Kasumi-1 (cell line): ENCODE results near the gene PPP1R27.
A peak's percentile ranks its signal among the peaks of the same experiment; 100 is the strongest.
"Not testable (repeated sequence)": the region's sequence is repeated elsewhere in the genome, so short reads cannot be mapped to it uniquely, and the experiment has no call there.

Experiments
- DNase-seq, 2 experiments: peaks; one replicate each; lab custom pipeline; 2025; lab: John Stamatoyannopoulos, UW

PPP1R27 gene

DNA sequence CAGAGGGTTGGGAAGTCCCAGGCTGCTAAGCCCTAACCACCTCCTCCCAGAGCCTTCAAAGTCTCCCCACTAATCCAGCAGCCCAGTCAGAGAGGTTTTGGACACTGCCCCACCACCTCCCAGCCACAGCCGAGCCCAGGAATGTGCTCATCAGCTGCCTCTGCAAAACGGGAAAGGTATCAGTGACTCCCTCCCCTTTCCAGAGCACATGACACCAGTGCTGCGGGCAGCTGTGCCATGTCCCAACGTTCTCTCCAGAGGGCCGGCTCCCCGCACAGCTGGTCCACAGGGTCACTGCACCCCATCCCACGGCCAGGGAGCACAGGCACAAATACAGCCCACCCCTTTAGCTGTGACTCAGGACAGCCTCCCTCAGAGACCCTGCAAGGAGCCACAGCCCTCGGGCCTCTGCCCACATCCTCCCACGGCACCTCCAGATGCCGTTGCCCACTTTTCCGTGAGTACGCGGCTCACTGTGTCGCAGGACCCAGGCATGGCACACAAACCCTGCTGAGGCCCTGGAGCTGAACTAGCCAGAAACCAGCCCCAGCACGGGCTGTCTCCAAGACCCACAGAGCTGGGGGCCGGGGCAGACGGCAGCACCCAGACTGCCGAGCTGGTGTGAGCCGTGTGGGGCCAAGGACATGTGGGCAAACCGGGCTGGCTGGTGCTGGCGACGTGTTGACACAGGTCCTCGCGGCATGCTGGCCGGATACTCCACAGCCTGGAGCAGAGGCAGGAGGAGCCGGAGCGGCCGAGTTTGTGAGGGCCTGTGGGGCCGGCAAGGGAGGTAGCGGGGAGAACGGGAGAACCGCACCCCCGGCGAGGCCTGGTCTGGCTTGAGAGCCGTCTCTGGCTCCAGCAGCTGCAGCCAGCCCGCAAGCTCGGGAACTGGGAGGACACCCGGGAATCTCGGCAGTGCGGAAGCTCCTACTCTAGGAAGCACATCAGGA, 6.3 kb upstream of the PPP1R27 start:
- no peak for DNase-seq

DNA sequence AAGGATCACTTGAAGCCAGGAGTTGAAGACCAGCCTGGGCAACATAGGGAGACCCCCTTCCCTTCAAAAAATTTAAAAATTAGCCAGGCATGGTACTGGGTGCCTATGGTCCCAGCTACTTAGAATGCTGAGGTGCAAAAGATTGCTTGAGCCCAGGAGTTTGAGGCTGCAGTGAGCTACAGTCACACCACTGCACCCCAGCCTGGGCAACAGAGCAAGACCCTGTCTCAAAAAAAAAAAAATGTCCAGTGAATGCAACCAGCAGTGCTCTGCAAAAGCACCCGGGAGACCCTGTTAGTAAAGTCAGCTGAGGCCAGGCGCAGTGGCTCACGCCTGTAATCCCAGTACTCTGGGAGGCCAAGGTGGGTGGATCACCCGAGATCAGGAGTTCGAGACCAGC, 5.2 kb upstream of the PPP1R27 start:
- not testable (repeated sequence) for DNase-seq

DNA sequence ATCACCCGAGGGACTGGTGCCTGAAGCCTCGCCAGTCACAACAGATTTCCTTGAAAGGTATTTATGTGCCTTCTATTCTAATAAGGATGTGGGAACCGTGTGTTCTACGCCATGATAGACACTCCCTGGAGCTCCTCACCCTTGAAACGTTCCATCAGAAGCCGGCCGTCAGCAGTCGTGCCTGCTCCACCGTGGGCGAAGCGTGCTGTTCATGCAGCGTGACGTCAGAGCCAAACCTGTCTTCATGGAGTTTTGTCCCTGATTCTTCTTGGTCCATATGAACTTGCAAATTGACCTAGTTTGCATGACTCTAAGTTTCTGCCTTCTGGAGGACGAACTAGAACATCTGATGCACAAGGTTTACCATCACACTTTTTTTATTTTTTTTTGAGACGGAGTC, 4.5 kb upstream of the PPP1R27 start:
- no peak for DNase-seq

DNA sequence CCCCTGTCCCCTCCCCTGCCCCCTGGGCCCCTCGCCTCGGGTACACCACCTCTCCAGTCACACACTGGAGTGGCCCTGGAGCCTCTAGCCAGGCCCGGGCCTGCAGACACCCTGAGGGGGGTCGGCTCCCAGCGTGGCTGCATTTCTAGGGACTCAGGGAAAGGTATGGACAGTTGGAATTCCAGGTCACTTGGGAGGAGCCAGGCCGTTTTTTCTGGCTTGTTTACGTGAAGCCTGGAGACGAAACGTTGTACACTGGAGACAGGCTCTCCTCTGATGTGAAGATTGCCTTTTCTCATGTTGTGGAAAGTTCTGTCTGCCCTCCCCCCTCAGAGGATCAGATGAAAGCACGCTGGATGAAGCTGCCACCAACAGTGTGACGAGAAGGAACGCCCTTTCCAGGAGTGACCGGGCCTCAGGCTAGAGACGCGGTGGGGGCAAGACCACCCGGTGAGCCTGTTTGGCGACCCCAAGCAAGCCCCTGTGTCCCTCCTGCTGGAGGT, 4.0 kb upstream of the PPP1R27 start:
- no peak for DNase-seq

DNA sequence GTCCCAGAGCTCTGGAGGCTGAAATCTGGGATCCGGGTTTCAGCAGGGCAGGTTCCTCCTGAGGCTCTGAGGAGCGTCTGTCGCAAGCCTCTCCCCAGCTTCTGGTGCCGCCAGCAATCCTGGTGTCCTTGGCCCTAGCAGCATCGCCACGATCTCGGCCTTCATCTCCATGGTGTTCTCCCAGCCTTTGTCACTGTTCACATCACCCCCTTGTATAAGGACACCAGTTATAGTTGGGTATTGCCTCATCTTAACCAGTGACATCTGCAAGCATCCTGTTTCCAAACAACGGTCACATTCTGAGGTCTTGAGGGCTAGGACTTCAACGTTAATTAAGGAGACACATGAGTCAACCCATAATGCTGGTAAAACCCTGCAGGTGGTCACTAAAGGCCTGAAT, 2.8 kb upstream of the PPP1R27 start:
- peak; percentile 98 for DNase-seq

DNA sequence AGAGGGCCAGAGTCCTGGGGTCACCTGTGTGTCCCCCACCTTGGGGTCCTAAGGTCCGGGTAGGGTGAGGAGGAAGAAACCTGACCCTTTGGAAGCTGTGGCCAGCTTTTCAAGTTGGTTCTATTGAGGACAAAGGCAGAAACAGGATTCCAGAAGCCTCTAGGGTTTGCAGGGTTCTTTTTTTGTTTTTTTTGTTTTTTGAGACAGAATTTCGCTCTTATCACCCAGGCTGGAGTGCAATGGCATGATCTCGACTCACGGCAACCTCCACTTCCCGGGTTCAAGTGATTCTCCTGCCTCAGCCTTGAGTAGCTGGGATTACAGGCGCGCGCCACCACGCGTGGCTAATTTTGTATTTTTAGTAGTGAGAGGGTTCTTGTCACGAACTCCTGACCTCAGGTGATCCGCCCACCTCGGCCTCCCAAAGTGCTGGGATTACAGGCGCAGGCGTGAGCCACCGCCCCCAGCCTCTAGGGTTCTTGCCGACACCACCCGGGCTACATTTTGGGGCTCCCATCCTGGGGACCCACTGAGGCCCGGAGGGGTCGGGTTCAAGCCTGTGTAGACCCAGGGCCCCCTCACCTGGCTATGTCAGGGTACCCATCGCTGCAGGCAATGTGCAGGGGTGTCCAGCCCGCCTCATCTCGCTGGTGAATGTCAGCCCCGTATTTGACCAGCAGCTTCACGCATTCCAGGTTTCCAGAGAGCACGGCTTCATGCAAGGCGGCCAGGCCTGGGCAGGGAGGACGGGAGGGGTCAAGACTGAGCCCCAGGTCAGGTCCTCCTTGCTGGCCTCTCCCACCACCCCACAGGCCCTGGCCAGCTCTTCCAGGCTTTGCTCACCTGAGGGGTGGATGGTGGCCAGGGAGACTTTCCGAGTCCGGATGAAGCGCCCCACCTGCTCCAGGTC, 674 bp downstream of the PPP1R27 start:
- no peak for DNase-seq

DNA sequence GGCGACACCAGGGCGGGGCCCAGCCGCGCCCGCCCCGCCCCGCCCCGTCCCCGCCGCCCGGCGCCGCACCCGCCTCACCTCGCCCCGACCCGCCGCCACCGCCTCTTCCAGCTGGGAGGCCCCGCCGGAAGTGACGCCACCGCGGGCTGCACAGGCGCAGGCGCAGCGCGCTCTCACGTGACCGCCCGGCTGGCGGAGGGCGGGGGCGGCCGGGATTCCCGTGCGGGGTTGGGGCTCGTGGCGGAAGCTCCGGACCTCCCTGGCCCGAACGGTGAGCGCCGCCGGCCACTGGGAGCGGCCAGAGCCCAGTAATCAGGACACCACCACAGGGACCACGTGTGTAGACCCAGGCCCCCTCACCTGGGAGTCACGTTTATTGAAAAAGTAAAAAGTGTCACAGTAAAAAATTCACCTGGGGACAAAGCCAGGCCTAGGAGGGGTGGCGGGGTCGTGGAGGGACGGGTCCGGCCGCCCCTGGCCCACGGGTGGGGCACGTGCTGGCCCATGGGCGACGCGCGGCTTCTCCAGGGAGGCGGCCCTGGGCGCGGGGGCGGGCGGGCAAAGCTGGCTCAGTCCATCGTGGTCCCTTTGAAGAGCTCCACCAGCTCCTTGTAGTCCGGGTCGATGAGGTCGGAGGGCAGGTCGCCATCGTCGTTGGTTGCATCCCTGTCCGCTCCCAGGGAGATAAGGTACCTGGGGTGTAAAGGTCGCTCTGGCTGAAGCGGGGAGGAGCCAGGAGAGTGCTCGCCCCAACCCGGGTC, 1.5 kb downstream of the PPP1R27 start, which contains the start of gene MCRIP1:
Gene MCRIP1 (minus strand): TSS at position 132 of the 761 bp plus-strand sequence. CDS start 8,785 bp downstream, outside the sequence.
- peak; percentile 88 to 89 for DNase-seq

DNA sequence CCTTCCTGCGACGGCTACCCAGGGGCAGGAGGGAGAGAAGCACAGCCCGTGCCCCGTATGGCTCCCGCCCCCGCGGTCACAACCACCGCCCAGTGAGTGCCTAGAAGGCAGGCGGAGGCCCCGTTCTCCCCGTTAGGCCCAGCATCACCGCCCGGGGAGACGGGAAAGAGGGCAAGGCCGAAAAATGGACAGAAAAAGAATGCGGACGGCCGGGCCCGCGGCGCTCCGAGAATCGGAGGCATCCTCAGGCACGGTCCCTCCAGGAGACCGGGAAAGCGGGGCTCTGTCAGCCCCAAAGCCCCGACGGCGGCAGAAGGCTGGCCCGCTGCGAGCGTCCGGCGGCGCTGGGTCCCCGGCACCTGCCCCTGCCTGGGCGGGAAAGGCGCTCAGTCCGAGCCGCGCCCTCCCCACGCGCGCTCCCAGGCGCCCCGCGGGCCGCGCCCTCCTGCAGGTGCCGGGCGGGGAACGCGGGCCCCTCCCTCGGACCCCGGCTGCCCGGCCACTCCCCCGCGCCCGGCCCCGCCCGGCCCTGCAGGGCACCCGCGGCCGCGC, 2.2 kb downstream of the PPP1R27 start:
- peak in 1 of 2 experiments; percentile 60 for DNase-seq

DNA sequence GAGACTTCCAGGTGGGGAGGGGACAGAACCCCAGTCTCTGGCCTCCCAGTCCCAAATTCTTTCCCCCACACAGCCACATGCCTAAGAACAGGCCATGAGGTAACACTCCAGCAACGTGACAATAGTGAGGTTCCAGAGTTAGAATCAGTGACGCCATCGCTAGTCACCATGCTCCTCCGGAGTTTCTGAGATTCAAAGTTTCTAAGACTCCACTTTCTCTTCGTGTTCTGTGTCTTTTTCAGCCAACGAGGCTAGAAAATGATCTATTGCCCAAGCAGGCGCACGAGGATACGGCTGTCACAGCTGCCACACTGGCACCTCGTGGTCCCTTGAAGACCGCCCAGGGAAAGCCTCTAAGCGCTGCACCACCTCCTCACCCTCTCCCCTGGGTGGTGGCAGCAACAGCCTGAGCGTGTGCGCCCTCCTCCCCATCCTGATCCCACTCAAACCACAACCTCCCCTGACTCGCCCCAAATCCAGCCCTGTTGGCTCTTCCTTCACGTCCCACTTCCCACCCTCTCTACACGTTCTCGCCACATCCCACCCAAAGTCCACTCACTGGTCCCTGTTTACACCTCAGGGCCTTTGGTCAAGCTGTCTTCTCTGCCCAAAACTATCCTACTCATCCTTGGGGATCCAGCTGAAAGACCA, 2.8 kb downstream of the PPP1R27 start:
- peak; percentile 67 to 80 for DNase-seq

DNA sequence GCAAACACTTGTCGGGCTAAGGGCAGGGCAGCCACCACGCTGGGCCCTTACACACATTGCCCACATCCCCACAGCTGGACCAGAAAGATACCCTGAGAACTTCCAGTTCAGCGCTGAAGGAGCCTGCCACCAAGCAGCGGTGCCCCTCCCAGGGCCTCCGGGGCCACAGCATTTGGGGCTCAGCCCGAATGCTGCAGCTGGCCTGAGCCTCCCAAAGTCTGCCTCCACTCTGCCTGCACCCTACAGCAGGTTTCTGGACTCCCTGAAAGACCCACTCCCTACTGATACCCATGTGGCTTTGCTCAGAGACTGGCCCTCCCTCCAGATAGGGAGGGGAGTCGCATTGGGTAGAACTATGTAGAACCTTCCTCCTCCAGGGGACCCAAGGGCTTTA, 3.3 kb downstream of the PPP1R27 start:
- peak; percentile 67 to 80 for DNase-seq

DNA sequence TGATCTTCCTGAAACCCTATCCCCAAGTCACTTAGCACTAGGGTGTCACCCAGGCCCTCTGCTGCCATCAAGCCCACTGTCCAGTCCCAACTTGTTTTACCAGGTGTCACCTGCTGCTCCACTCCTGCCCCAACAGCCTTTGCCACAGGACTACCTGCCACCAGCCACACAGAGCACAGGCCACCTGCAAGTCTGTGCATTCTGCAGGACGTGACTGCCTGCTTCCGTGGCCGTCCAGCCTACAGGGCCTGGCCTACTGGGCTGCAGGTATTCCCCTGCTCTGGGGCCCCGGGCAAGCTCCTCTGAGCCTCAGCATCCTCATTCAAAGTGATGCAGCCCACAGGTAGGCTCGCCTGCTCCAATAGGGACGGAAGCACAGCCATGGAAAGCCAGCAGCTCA, 5.0 kb downstream of the PPP1R27 start:
- DNase-seq = no peak

DNA sequence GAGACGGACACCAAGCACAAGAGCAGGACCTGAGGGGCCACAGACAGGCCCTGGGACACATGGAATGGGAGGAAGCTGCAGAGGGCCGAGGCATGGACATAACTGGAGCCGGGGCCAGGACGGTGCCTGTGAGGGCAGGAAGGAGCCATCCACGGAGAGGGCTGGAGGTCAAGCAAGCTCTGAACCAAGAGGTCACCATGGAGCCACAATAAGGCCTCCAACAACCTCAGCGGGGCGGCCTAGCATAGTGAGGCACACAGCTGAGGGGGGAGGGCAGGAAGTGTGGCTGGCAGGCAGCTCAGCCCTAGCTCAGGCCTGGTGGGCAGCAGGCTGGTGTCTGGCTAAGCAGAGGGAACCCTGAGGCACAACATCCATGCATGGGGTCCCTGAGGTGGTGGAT, 6.2 kb downstream of the PPP1R27 start:
- DNase-seq = no peak

DNA sequence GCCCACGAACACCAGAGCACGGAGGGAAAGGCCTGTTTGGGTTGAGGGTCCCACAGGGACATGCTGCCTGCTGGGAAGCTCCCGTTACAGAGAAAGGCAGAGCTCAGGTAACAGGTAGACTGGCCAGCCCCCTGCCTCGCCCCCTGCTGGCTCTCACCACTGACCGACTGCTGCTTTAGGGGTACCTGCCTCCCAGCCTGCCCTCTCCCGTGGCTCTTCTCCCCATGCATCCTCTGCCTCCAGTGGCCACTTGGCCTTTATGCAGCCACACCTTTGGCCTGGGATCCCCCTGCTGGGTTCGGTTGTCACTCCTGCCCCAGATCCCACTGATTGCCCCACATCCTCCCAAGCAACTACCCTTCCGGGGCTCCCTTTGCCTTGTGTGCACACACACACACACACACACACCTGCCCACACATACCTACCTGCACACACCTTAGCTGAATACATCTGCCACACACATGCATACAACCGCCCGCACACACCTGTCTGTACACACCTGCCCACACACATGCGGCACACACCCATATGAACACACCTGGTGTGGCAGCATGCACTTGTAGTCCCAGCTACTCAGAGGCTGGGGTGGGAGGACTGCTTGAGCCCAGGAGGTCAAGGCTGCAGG, 8.9 kb downstream of the PPP1R27 start:
- DNase-seq = no peak

DNA sequence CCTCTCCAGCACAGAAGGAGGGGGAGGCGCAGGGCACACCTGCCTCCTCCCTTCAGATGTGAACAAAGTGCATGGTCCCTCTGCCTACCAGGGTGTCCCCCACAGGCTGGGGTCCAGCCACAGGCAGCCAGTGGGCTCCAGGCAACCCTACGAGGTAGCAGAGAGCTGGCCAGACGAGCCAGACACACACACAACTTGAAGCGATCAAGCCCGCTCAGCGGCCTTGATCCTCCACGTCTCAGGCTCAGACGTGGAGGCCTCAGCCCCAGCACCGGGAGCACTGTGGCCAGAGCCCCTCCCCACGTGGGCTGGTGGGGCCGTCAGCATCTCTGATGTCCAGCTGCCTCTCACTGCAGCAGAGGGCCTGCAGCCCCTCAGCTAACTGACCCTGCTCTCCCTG, 10.3 kb downstream of the PPP1R27 start:
- DNase-seq = no peak

DNA sequence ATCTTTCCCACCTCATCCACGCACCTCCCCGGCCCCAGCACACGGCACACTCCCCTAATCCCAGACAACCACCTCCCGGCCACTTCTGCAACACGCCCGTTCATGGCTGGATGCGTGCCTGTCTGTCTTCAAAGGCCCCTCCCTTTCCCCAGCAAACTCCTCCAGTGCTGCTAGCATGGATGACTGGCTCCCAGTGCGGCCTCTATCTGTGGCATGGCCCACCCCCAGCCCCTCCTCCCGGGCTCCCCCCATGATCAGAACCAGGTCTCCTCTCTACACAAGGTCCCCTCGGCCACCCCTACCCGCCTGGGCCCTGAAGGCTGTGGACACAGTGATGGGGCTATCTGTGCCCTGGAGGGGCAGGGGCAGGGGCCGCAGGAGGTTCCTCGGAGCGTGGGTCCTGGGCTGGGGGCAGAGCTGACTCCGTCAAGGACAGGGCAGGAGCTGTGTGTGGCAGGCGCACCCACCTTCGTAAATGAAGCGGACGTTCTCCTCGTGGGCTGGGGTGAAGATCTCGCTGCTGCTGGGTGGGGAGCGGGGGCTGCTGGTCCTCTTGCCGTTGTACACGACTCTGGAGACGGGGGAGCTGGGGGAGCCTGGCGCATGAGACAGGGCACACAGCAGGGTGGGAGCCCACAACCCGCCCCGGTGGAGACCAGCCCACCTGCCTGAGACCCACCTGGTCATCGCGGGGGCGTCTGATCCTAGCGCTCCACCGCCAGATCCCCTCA, 10.9 kb downstream of the PPP1R27 start:
- DNase-seq = no peak

DNA sequence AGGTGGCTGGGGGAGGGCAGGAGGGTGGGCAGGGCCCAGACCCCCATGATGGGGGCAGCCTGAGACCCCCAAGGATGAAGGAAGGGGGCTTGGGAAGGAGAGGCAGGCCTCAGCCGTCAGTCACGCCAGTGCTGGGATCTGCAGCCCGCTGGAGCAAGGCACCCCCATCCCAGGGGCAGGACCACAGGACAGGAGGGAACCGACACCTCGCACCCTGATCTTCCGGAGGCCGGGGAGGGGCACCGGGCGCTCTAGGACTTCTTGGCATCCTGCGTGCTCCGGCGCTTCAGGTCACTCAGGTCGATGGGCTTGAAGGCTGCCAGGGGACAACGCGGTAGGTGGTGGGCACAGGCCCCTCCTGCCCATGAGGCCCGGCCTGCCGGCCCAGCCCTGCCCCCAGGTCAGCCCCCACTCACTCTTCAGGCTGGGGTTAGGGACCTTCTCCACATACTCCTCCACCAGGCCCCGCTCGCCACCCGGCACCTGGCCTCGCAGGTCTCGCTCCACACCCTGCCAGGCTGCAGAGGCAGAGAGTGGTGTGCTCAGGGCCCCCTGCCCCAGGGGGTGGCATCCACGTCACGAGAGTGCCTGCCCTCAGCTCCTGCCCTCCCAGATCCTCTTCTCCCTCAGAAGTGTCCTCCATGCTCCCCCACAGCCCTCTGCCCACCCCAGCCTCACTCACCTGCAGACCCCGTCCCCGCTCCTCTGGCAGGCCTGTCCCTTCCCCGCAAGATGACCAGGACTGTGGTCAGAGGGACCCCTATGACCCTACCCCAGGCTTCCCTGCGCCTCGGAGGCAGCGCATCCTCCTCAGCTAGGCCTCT, 11.6 kb downstream of the PPP1R27 start:
- no peak for DNase-seq

DNA sequence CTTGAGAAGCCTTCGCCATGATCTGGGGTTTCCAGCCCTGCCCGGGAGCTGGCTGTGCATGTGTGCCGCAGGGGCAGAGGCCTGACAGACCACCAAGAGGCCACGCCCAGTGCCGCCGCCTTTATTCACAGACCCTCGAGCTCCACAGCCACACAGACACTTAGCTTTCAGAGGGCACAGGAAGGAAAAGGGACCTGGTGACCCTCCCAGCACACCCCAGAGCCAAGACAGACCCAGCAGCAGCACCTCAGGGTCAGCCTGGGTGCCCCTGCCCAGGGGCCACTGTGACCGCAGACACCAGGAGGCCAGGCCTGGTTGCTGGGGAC, 12.6 kb downstream of the PPP1R27 start:
- DNase-seq = no peak

DNA sequence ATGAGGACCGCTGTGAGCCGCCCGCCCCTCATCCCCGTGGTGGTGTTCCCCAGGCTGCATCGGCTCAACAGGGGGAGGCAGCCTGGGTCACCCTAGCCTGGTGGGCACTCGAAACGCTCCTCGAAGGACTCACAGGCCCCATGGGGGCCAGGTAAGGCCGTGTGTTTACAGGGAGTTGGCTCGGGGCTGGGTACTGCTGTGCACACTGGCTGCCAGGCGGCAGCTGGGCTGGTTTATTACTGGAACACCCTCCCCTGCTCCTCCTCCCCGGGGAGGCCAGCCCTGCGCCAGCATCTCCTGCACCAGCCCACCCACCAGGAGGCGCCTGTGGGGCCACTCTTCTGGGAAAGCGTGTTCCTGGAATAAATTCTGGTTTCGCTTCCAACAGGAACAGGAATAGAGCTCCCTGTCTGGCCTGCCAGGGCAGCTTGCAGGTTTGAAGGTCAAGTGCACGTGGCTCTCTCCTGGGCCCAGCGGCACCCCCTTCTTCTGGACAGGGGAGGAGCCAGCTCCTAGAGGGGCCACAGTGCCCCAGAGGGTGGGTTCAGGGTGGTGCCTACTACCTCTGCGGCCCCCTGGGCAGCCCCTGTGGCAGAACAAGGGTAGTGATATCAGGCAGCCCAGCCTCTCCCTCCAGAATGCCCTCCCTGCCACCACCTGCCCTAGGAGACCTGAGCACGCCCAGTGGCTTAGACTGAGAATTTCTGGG, 13.1 kb downstream of the PPP1R27 start:
- peak; percentile 73 to 74 for DNase-seq
